HG02852 (cell line): ENCODE results near the gene FSIP1.

Source experiments
- ATAC-seq: cut with Tn5 transposase; IDR thresholded peaks from one replicate; pipeline ENCODE4 v1.9.1; 2021; ENCODE audit warnings: mild to moderate bottlenecking, moderate library complexity; ENCODE audit not compliant: unreplicated experiment

Gene FSIP1

GRCh38 chr15:39597751-39598185 is 184.9 kb downstream of the FSIP1 start:
- ATAC-seq = no peak

- no peak for ATAC-seq
Observed at GRCh38 chr15:39597336-39597735, 185.3 kb downstream of the FSIP1 start.

- no peak for ATAC-seq
Observed at GRCh38 chr15:39596358-39597051, 186.1 kb downstream of the FSIP1 start.

- ATAC-seq = no peak
Observed at GRCh38 chr15:39595338-39596221, 187.1 kb downstream of the FSIP1 start.

- no peak for ATAC-seq
Observed at GRCh38 chr15:39594446-39595337, 187.9 kb downstream of the FSIP1 start.

GRCh38 chr15:39593656-39594445 is 188.8 kb downstream of the FSIP1 start:
- ATAC-seq = no peak

GRCh38 chr15:39593071-39593655 is 189.5 kb downstream of the FSIP1 start:
- ATAC-seq = no peak

- no peak for ATAC-seq
Observed at GRCh38 chr15:39592500-39592899, 190.1 kb downstream of the FSIP1 start.

GRCh38 chr15:39591896-39592315 is 190.7 kb downstream of the FSIP1 start:
- ATAC-seq = no peak

GRCh38 chr15:39591141-39591895 is 191.3 kb downstream of the FSIP1 start:
- no peak for ATAC-seq

- ATAC-seq = no peak
Observed at GRCh38 chr15:39589815-39590644, 192.6 kb downstream of the FSIP1 start.

GRCh38 chr15:39589193-39589814 is 193.3 kb downstream of the FSIP1 start:
- no peak for ATAC-seq

GRCh38 chr15:39588531-39589192 is 194.0 kb downstream of the FSIP1 start:
- ATAC-seq = no peak

GRCh38 chr15:39587731-39588530 is 194.7 kb downstream of the FSIP1 start:
- ATAC-seq = no peak

- no peak for ATAC-seq
Observed at GRCh38 chr15:39587096-39587721, 195.4 kb downstream of the FSIP1 start.
